Measurements from ENCODE around the gene PLEKHF1.
A peak's percentile ranks its signal among the peaks of the same experiment; 100 is the strongest.

PLEKHF1 gene

GRCh38 chr19:29680447-29680846 lies 15.2 kb downstream of the PLEKHF1 start:
- DNase-seq = peak; percentile 60

- no peak for DNase-seq
These were observed 15.7 kb downstream of the PLEKHF1 start for GRCh38 chr19:29680937-29681336.

GRCh38 chr19:29681422-29682235 lies 16.4 kb downstream of the PLEKHF1 start:
- no peak for DNase-seq

GRCh38 chr19:29682236-29682895 lies 17.1 kb downstream of the PLEKHF1 start:
- no peak for DNase-seq

GRCh38 chr19:29683009-29683408 lies 17.7 kb downstream of the PLEKHF1 start:
- no peak for DNase-seq

- no peak for DNase-seq
These were observed 20.1 kb downstream of the PLEKHF1 start for GRCh38 chr19:29685326-29685725.

GRCh38 chr19:29686285-29686805 lies 21.1 kb downstream of the PLEKHF1 start:
- DNase-seq = no peak

- DNase-seq = no peak
These were observed 22.1 kb downstream of the PLEKHF1 start for GRCh38 chr19:29687244-29687896.

- no peak for DNase-seq
These were observed 22.9 kb downstream of the PLEKHF1 start for GRCh38 chr19:29687897-29688728.

- no peak for DNase-seq
These were observed 25.6 kb downstream of the PLEKHF1 start for GRCh38 chr19:29690842-29691241.

- DNase-seq = no peak
These were observed 28.9 kb downstream of the PLEKHF1 start for GRCh38 chr19:29694161-29694560.

GRCh38 chr19:29694669-29695627 lies 29.7 kb downstream of the PLEKHF1 start:
- DNase-seq = peak; percentile 74

- no peak for DNase-seq
These were observed 30.7 kb downstream of the PLEKHF1 start for GRCh38 chr19:29695765-29696564.

- no peak for DNase-seq
These were observed 31.2 kb downstream of the PLEKHF1 start for GRCh38 chr19:29696565-29696846.

- DNase-seq = no peak
These were observed 32.4 kb downstream of the PLEKHF1 start for GRCh38 chr19:29697523-29698261.

- DNase-seq = no peak
These were observed 34.6 kb downstream of the PLEKHF1 start for GRCh38 chr19:29699861-29700260.

GRCh38 chr19:29700498-29700897 lies 35.2 kb downstream of the PLEKHF1 start:
- no peak for DNase-seq

- no peak for DNase-seq
These were observed 37.1 kb downstream of the PLEKHF1 start for GRCh38 chr19:29702161-29702962.

- no peak for DNase-seq
These were observed 37.7 kb downstream of the PLEKHF1 start for GRCh38 chr19:29702963-29703320.
